CD4-positive, alpha-beta T cell (primary cell): ENCODE data around the gene MYB. TPM values are rescaled to one million over a fixed set of nuclear protein-coding genes. Genes with fewer than 3 reads are reported as not detected.

Source experiments
- ATAC-seq: fragments of 200-7000 bp; cut with Tn5 transposase; one replicate; pipeline ENCODE4 v1.10.0; 2022; ENCODE audit warnings: mild to moderate bottlenecking; ENCODE audit not compliant: poor library complexity
- CTCF ChIA-PET: fragments of 350-600 bp; sonication (Branson Sonifier 250); formaldehyde crosslinking; loops from one replicate; lab custom pipeline; 2021; ENCODE audit warnings: antibody characterized with exemption, inconsistent platforms; lab: Charles Lee
- POLR2A ChIA-PET: fragments of 350-600 bp; sonication (Branson Sonifier 250); formaldehyde crosslinking; loops from one replicate; lab custom pipeline; 2021; ENCODE audit warnings: antibody characterized with exemption, inconsistent platforms; lab: Charles Lee
- DNase-seq, 14 experiments: peaks; one replicate each; pipeline ENCODE4 v3.0.0-alpha.2; 2013 to 2020; ENCODE audit warnings: mixed read lengths in 2 of 14
- H3K27ac ChIP-seq, 2 donors: one replicate each; pipeline versions ENCODE4 v1.5.1 to v1.7.0; 2013; ENCODE audit warnings: low read length in 2 of 2, low read depth in 1 of 2, mild to moderate bottlenecking in 1 of 2
- H3K27me3 ChIP-seq, 2 experiments: 1 replicate in 1 of 2; 2 replicates in 1 of 2; pipeline versions ENCODE4 v1.6.1 to v1.7.0; 2013; ENCODE audit warnings: low read length in 2 of 2, control low read depth in 1 of 2, mild to moderate bottlenecking in 1 of 2, moderate library complexity in 1 of 2; ENCODE audit not compliant: insufficient read depth in 2 of 2, control insufficient read depth in 1 of 2
- H3K36me3 ChIP-seq: one replicate; pipeline ENCODE4 v1.6.1; 2013; ENCODE audit warnings: low read length, control low read depth; ENCODE audit not compliant: insufficient read depth
- H3K4me1 ChIP-seq: one replicate; pipeline ENCODE4 v1.6.1; 2013; ENCODE audit warnings: low read length, control low read depth; ENCODE audit not compliant: insufficient read depth
- H3K4me3 ChIP-seq: one replicate; pipeline ENCODE4 v1.5.1; 2013; ENCODE audit warnings: mild to moderate bottlenecking, low read length, moderate library complexity
- H3K9me3 ChIP-seq, 2 experiments: 1 replicate in 1 of 2; 2 replicates in 1 of 2; pipeline versions ENCODE4 v1.6.1 to v1.7.0; 2013; ENCODE audit warnings: low read length in 2 of 2, mild to moderate bottlenecking in 2 of 2, control low read depth in 1 of 2, moderate library complexity in 1 of 2; ENCODE audit not compliant: control insufficient read depth in 1 of 2, insufficient read depth in 1 of 2
- H3K27ac Mint-ChIP-seq: one replicate; pipeline ENCODE4 v1.8.0; 2020; ENCODE audit warnings: mixed read lengths
- H3K27me3 Mint-ChIP-seq: one replicate; pipeline ENCODE4 v1.8.0; 2021; ENCODE audit warnings: mixed read lengths
- H3K36me3 Mint-ChIP-seq: one replicate; pipeline ENCODE4 v1.8.0; 2021; ENCODE audit warnings: low read depth, mixed read lengths
- H3K4me1 Mint-ChIP-seq: one replicate; pipeline ENCODE4 v1.8.0; 2021; ENCODE audit warnings: low read depth, mixed read lengths
- H3K4me3 Mint-ChIP-seq: one replicate; pipeline ENCODE4 v1.8.0; 2020; ENCODE audit warnings: mild to moderate bottlenecking, mixed read lengths
- H3K9me3 Mint-ChIP-seq: one replicate; pipeline ENCODE4 v1.8.0; 2020; ENCODE audit warnings: mixed read lengths
- CTCF ChIP-seq: fragments of 200-600 bp; IDR thresholded peaks from one replicate; pipeline ENCODE4 v1.8.0; 2022; ENCODE audit warnings: antibody characterized with exemption, mild to moderate bottlenecking
- intact Hi-C, 2 experiments: fragments of 100-400 bp; cut with DNase I in 1 of 2; cut with micrococcal nuclease in 1 of 2; formaldehyde crosslinking; loops; one replicate each; pipeline versions ENCODE4 v1.15.1 to v1.9.0; 2023 to 2025; cut with DNase I, micrococcal nuclease
- total RNA-seq, 174 experiments: library from RNA in 2 of 174; stranded (reverse) in 2 of 174; gene quantifications; one replicate each; pipeline ENCODE4 v1.2.3 and lab custom pipeline; 2021 to 2026

The MYB gene
- total RNA-seq, 2 experiments from 2014 or later = 2.0 to 2.6 TPM

- POLR2A ChIA-PET = no interaction called here
- H3K4me1 ChIP-seq = peaks cover 10% of the 10 kb centered on the region
- Mint-ChIP-seq H3K9me3 (no peaks in the 10 kb centered on the region), H3K27ac (no peak overlapping the region), H3K4me1 (peaks cover 25% of the 10 kb centered on the region), H3K36me3 (peaks cover 6% of the 10 kb centered on the region), H3K27me3 (no peaks in the 10 kb centered on the region), H3K4me3 (no peak overlapping the region)
- ATAC-seq (no peak), DNase-seq (no peak)
- H3K9me3 ChIP-seq = no peaks in the 10 kb centered on the region
- no peak overlapping the region for H3K4me3 ChIP-seq
- CTCF ChIA-PET = interaction anchor here (0.5 kb wide), 1 partner anchor 1473 kb away, joined by 4 read pairs; no protein-coding TSS in a partner anchor
- no peak overlapping the region for H3K27ac ChIP-seq
- H3K27me3 ChIP-seq = no peaks in the 10 kb centered on the region
- TF ChIP-seq CTCF = no peak
- intact Hi-C loops = no loop called here
- no peaks in the 10 kb centered on the region for H3K36me3 ChIP-seq
Observed at GRCh38 chr6:135215563-135215962, 34.5 kb downstream of the MYB start.

- ATAC-seq = no peak
- Mint-ChIP-seq H3K27ac (no peak overlapping the region), H3K4me1 (peaks cover 15% of the 10 kb centered on the region), H3K27me3 (no peaks in the 10 kb centered on the region), H3K4me3 (no peak overlapping the region), H3K36me3 (peaks cover 6% of the 10 kb centered on the region), H3K9me3 (no peaks in the 10 kb centered on the region)
- H3K27me3 ChIP-seq = no peaks in the 10 kb centered on the region
- no peak overlapping the region for H3K27ac ChIP-seq
- ChIA-PET CTCF (no interaction called here), POLR2A (no interaction called here)
- peaks cover 4% of the 10 kb centered on the region for H3K4me1 ChIP-seq
- H3K4me3 ChIP-seq = no peak overlapping the region
- no peak for TF ChIP-seq CTCF
- no peak for DNase-seq
- no peaks in the 10 kb centered on the region for H3K9me3 ChIP-seq
- no peaks in the 10 kb centered on the region for H3K36me3 ChIP-seq
- intact Hi-C loops = no loop called here
Observed at GRCh38 chr6:135217663-135218062, 36.6 kb downstream of the MYB start.

GRCh38 chr6:135219346-135219745 is 38.2 kb downstream of the MYB start:
- Histone ChIP-seq H3K9me3 (no peaks in the 10 kb centered on the region), H3K4me1 (peaks cover 5% of the 10 kb centered on the region), H3K4me3 (no peak overlapping the region), H3K27me3 (no peaks in the 10 kb centered on the region), H3K36me3 (no peaks in the 10 kb centered on the region), H3K27ac (no peak overlapping the region)
- no peak overlapping the region for H3K4me3 Mint-ChIP-seq
- peaks cover 6% of the 10 kb centered on the region for H3K36me3 Mint-ChIP-seq
- peaks cover 18% of the 10 kb centered on the region for H3K4me1 Mint-ChIP-seq
- TF ChIP-seq CTCF = no peak
- ChIA-PET CTCF (interaction anchor here (0.5 kb wide), 2 partner anchors 37 to 486 kb away, joined by 3 read pairs; no protein-coding TSS in a partner anchor), POLR2A (interaction anchor here (0.8 kb wide), 1 partner anchor 9 kb away, joined by 3 read pairs; no protein-coding TSS in a partner anchor)
- DNase-seq (no peak), ATAC-seq (no peak)
- H3K27ac Mint-ChIP-seq = no peak overlapping the region
- H3K9me3 Mint-ChIP-seq = no peaks in the 10 kb centered on the region
- H3K27me3 Mint-ChIP-seq = no peaks in the 10 kb centered on the region
- intact Hi-C loops = no loop called here
